Bronchial epithelial cell (primary cell): Measurements from ENCODE around the gene TECPR2. TPM values are rescaled to one million over a fixed set of nuclear protein-coding genes. Genes with fewer than 3 reads are reported as not detected.

Experiments
- DNase-seq: peaks from one replicate; pipeline ENCODE4 v3.0.0-alpha.2; 2010; ENCODE audit warnings: low read depth
- FAIRE-seq: peaks from 2 replicates; lab custom pipeline; 2011; peaks lifted over from hg19 to GRCh38; lab: Jason Lieb, UNC
- H3K27me3 ChIP-seq: 2 replicates; pipeline ENCODE4 v1.5.1; 2011; ENCODE audit warnings: low read length; ENCODE audit not compliant: control insufficient read depth, insufficient read depth
- H3K36me3 ChIP-seq: 2 replicates; pipeline ENCODE4 v1.5.1; 2011; ENCODE audit warnings: low read length; ENCODE audit not compliant: control insufficient read depth, insufficient read depth
- H3K4me3 ChIP-seq: 2 replicates; pipeline ENCODE4 v1.5.1; 2011; ENCODE audit warnings: mild to moderate bottlenecking, low read depth, low read length, control low read depth
- CTCF ChIP-seq: IDR thresholded peaks from 2 replicates; pipeline ENCODE4 v1.5.1; 2011; ENCODE audit warnings: mild to moderate bottlenecking, moderate library complexity, low read length, control low read depth, inconsistent platforms; ENCODE audit not compliant: insufficient read depth, severe bottlenecking
- total RNA-seq: library from RNA; depleted of rRNA; stranded (reverse); fragments of >200 nt; gene quantifications from 2 replicates; pipeline ENCODE4 v1.2.1, GENCODE V29; 2014

TECPR2 gene
- total RNA-seq, 1 donor from 2014 or later = 4.7 TPM

- H3K27me3 ChIP-seq = no peaks in the 10 kb centered on the region
- no peak overlapping the region for H3K4me3 ChIP-seq
- H3K36me3 ChIP-seq = peaks cover 6% of the 10 kb centered on the region
- no peak for DNase-seq
- no peak for TF ChIP-seq CTCF
- FAIRE-seq = no peak
These were observed 11.5 kb downstream of the TECPR2 start for GRCh38 chr14:102374264-102374663.

- Histone ChIP-seq H3K4me3 (no peak overlapping the region), H3K36me3 (peaks cover 6% of the 10 kb centered on the region), H3K27me3 (no peaks in the 10 kb centered on the region)
- no peak for TF ChIP-seq CTCF
- DNase-seq (no peak), FAIRE-seq (no peak)
These were observed 12.4 kb downstream of the TECPR2 start for GRCh38 chr14:102375119-102375518.

- Histone ChIP-seq H3K36me3 (peaks cover 6% of the 10 kb centered on the region), H3K27me3 (no peaks in the 10 kb centered on the region), H3K4me3 (no peak overlapping the region)
- no peak for FAIRE-seq
- DNase-seq = no peak
- no peak for TF ChIP-seq CTCF
These were observed 15.0 kb downstream of the TECPR2 start for GRCh38 chr14:102377696-102378095.

- FAIRE-seq (no peak), DNase-seq (no peak)
- Histone ChIP-seq H3K4me3 (no peak overlapping the region), H3K36me3 (peaks cover 6% of the 10 kb centered on the region), H3K27me3 (no peaks in the 10 kb centered on the region)
- TF ChIP-seq CTCF = no peak
These were observed 16.1 kb downstream of the TECPR2 start for GRCh38 chr14:102378830-102379229.

GRCh38 chr14:102387086-102387485 lies 24.3 kb downstream of the TECPR2 start:
- FAIRE-seq = no peak

More at GRCh38 chr14:102387086-102387485, 24.3 kb downstream of the TECPR2 start:
- Histone ChIP-seq H3K27me3 (no peaks in the 10 kb centered on the region), H3K36me3 (peaks cover 1% of the 10 kb centered on the region), H3K4me3 (no peak overlapping the region)
- TF ChIP-seq CTCF = no peak
- DNase-seq = no peak
